B cell (primary cell): Measurements from ENCODE around the gene PDZD2. TPM values are rescaled to one million over a fixed set of nuclear protein-coding genes. Genes with fewer than 3 reads are reported as not detected.
A peak's percentile ranks its signal among the peaks of the same experiment; 100 is the strongest.

Source experiments
- ATAC-seq: fragments of 200-7000 bp; cut with Tn5 transposase; one replicate; pipeline ENCODE4 v1.10.0; 2021; ENCODE audit warnings: low read depth, mild to moderate bottlenecking, moderate number of reproducible peaks, moderate library complexity
- CTCF ChIA-PET: fragments of 350-600 bp; sonication (Branson Sonifier 250); formaldehyde crosslinking; loops from one replicate; lab custom pipeline; 2021; ENCODE audit warnings: antibody characterized with exemption, inconsistent platforms; lab: Charles Lee
- POLR2A ChIA-PET: fragments of 350-600 bp; sonication (Branson Sonifier 250); formaldehyde crosslinking; loops from one replicate; lab custom pipeline; 2021; ENCODE audit warnings: antibody characterized with exemption; lab: Charles Lee
- DNase-seq: peaks from one replicate; pipeline ENCODE4 v3.0.0; 2013
- H2AFZ ChIP-seq: 2 replicates; pipeline ENCODE4 v1.6.1; 2012; ENCODE audit warnings: mild to moderate bottlenecking, low read depth, low read length; ENCODE audit not compliant: insufficient read depth, poor library complexity, severe bottlenecking
- H3K27ac ChIP-seq, 2 donors: 1 replicate in 1 of 2; 2 replicates in 1 of 2; pipeline ENCODE4 v1.5.1; 2012 to 2013; ENCODE audit warnings: low read length in 2 of 2, mild to moderate bottlenecking in 2 of 2, moderate library complexity in 1 of 2
- H3K27me3 ChIP-seq, 4 experiments: fragments of 200-600 bp in 1 of 4; sonication (generic) in 1 of 4; replicated peaks in 1 of 4; 1 replicate in 2 of 4; 2 replicates in 2 of 4; pipeline versions ENCODE4 v1.6.1 to v1.7.0; 2013 to 2016; ENCODE audit warnings: low read length in 3 of 4, mild to moderate bottlenecking in 2 of 4, mixed read lengths in 1 of 4, moderate library complexity in 1 of 4; ENCODE audit not compliant: insufficient read depth in 4 of 4, control insufficient read depth in 3 of 4; ENCODE audit errors: control extremely low read depth in 1 of 4
- H3K36me3 ChIP-seq, 2 experiments: replicated peaks in 1 of 2; 1 replicate in 1 of 2; 2 replicates in 1 of 2; pipeline versions ENCODE4 v1.6.1 to v1.7.1; 2013; ENCODE audit warnings: low read length in 1 of 2; ENCODE audit not compliant: insufficient read depth in 2 of 2, control insufficient read depth in 1 of 2; ENCODE audit errors: control extremely low read depth in 1 of 2, extremely low read depth in 1 of 2
- H3K4me1 ChIP-seq, 2 donors: fragments of 200-600 bp in 1 of 2; sonication (generic) in 1 of 2; 1 replicate in 1 of 2; 2 replicates in 1 of 2; pipeline versions ENCODE4 v1.5.1 to v1.6.1; 2013 to 2017; ENCODE audit warnings: low read length in 2 of 2; ENCODE audit not compliant: control insufficient read depth in 2 of 2, insufficient read depth in 2 of 2
- H3K4me2 ChIP-seq: replicated peaks from 2 replicates; pipeline ENCODE3; 2012; ENCODE audit warnings: mild to moderate bottlenecking, low read depth, low read length; ENCODE audit not compliant: poor library complexity, severe bottlenecking
- H3K4me3 ChIP-seq, 5 experiments: fragments of 200-600 bp in 1 of 5; sonication (generic) in 1 of 5; 1 replicate in 3 of 5; 2 replicates in 2 of 5; pipeline versions ENCODE4 v1.5.1 to v1.7.0; 2011 to 2016; ENCODE audit warnings: low read length in 4 of 5, mild to moderate bottlenecking in 4 of 5, low read depth in 2 of 5, control low read depth in 1 of 5, moderate library complexity in 1 of 5; ENCODE audit not compliant: insufficient read depth in 1 of 5; ENCODE audit errors: control extremely low read depth in 1 of 5, extremely low read depth in 1 of 5
- H3K79me2 ChIP-seq: fragments of 200-600 bp; sonication (generic); one replicate; pipeline ENCODE4 v1.6.0; 2016; ENCODE audit warnings: low read length; ENCODE audit not compliant: control insufficient read depth, insufficient read depth
- H3K9ac ChIP-seq: fragments of 200-600 bp; sonication (generic); 2 replicates; pipeline ENCODE4 v1.6.1; 2017; ENCODE audit warnings: mild to moderate bottlenecking, low read length, moderate library complexity
- H3K9me3 ChIP-seq, 3 donors: one replicate each; pipeline versions ENCODE4 v1.6.1 to v1.7.1; 2013; ENCODE audit warnings: low read length in 2 of 3; ENCODE audit not compliant: control insufficient read depth in 2 of 3, insufficient read depth in 1 of 3; ENCODE audit errors: control extremely low read depth in 1 of 3
- H4K20me1 ChIP-seq: 2 replicates; pipeline ENCODE4 v1.6.0; 2012; ENCODE audit warnings: mild to moderate bottlenecking, low read length; ENCODE audit not compliant: insufficient read depth, control insufficient read depth, poor library complexity, severe bottlenecking
- H3K27ac Mint-ChIP-seq: one replicate; pipeline ENCODE4 v1.8.0; 2021; ENCODE audit warnings: mixed read lengths
- H3K27me3 Mint-ChIP-seq: one replicate; pipeline ENCODE4 v1.8.0; 2021; ENCODE audit warnings: mixed read lengths
- H3K4me1 Mint-ChIP-seq: one replicate; pipeline ENCODE4 v1.8.0; 2021; ENCODE audit warnings: mixed read lengths
- H3K4me3 Mint-ChIP-seq: one replicate; pipeline ENCODE4 v1.8.0; 2021; ENCODE audit warnings: mixed read lengths
- H3K9me3 Mint-ChIP-seq: one replicate; pipeline ENCODE4 v1.8.0; 2022; ENCODE audit warnings: mixed read lengths; ENCODE audit not compliant: insufficient read depth
- EZH2 ChIP-seq: IDR thresholded peaks from 2 replicates; pipeline ENCODE4 v1.6.1; 2012; ENCODE audit warnings: borderline replicate concordance, low read depth, mild to moderate bottlenecking, moderate library complexity, low read length; ENCODE audit not compliant: insufficient read depth, poor library complexity, severe bottlenecking
- WGBS: methylation state at CpG from one replicate; pipeline ENCODE4 v1.1.5; 2013; ENCODE audit warnings: missing lambda C conversion rate; ENCODE audit not compliant: insufficient coverage; 5-methylcytosine and 5-hydroxymethylcytosine counted together
- intact Hi-C: fragments of 100-400 bp; cut with micrococcal nuclease; formaldehyde crosslinking; loops from one replicate; pipeline ENCODE4 v1.10.0; 2022
- polyA plus RNA-seq: library from polyadenylated mRNA; depleted of rRNA; stranded (reverse); fragments of >200 nt; gene quantifications from 2 replicates; pipeline ENCODE4 v1.2.3, GENCODE V29; 2012
- total RNA-seq, 2 donors: library from RNA; stranded (reverse); fragments of 120-200 nt in 1 of 2; gene quantifications; 1 replicate in 1 of 2; 2 replicates in 1 of 2; pipeline versions ENCODE4 v1.2.3 to v1.2.4, GENCODE V29; 2013 to 2022
- TF ChIP-seq, protein P1 (sequence below): fragments of 200-600 bp; IDR thresholded peaks from one replicate; pipeline ENCODE4 v1.8.0; 2022; ENCODE audit warnings: antibody characterized with exemption, mild to moderate bottlenecking

The PDZD2 gene
- total and polyA plus RNA-seq, 2 donors (not counting 1 experiment from before 2014, with no cell fraction given): not detected

DNA sequence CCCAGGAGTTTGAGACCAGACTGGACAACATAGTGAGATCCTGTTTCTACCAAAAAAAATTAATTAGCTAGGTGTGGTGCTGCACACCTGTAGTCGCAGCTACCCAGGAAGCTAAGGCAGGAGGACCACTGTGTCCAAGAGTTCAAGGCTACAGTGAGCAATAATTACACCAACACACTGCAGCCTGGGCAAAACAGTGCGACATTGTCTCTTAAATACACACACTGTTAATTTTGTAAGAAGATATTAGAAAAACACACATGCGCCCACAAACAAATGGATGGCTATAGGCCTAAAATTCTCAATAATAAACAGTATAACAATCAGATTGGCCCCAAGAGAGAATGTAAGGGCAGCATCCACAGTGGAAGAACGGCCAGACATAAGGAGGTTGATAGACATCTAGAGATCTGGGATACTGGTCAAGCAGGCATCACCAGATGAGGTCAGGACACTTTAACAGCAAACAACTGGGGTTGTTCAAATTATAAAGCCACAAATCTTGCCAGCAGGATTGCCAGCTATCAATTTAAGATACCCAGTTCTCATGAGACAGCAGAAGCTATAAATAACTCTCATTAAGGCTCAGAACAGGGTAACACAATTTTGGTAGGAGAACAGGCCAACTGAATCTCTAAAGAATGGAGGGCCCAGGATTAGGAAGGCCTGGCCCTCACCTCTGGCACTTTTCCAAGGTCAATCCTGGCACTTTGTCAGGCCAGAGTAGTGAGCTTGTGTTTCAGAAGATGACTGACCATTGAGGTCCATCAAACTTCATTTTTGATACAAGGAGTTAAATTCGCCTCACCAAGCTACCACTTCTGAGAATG is 505.7 kb downstream of the PDZD2 start:
- peaks cover 30% of the 10 kb centered on the region for H3K4me1 Mint-ChIP-seq
- H3K27me3 Mint-ChIP-seq: no peaks in the 10 kb centered on the region
- no peak for ATAC-seq
- WGBS: 100% methylated on average over 1 of the region's 5 CpGs
- intact Hi-C loops: no loop called here
- peaks cover 75% of the 10 kb centered on the region for H3K79me2 ChIP-seq
- no peak overlapping the region for H3K4me3 Mint-ChIP-seq
- no peak overlapping the region for H2AFZ ChIP-seq
- H4K20me1 ChIP-seq: peaks cover 60% of the 10 kb centered on the region
- TF ChIP-seq, protein P1, sequence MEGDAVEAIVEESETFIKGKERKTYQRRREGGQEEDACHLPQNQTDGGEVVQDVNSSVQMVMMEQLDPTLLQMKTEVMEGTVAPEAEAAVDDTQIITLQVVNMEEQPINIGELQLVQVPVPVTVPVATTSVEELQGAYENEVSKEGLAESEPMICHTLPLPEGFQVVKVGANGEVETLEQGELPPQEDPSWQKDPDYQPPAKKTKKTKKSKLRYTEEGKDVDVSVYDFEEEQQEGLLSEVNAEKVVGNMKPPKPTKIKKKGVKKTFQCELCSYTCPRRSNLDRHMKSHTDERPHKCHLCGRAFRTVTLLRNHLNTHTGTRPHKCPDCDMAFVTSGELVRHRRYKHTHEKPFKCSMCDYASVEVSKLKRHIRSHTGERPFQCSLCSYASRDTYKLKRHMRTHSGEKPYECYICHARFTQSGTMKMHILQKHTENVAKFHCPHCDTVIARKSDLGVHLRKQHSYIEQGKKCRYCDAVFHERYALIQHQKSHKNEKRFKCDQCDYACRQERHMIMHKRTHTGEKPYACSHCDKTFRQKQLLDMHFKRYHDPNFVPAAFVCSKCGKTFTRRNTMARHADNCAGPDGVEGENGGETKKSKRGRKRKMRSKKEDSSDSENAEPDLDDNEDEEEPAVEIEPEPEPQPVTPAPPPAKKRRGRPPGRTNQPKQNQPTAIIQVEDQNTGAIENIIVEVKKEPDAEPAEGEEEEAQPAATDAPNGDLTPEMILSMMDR: no peak
- TF ChIP-seq EZH2: no peak
- peaks cover 1 to 10% of the 10 kb centered on the region in 2 experiments for H3K36me3 ChIP-seq
- H3K27ac ChIP-seq: no peak overlapping the region
- no peak overlapping the region for H3K4me2 ChIP-seq
- H3K27ac Mint-ChIP-seq: no peak overlapping the region
- no peak for DNase-seq
- no peak overlapping the region for H3K4me3 ChIP-seq
- no peaks in the 10 kb centered on the region for H3K9me3 Mint-ChIP-seq
- H3K9me3 ChIP-seq: no peaks in the 10 kb centered on the region
- CTCF ChIA-PET: interaction anchor here (0.6 to 1.0 kb wide), 2 partner anchors 9 to 88 kb away, joined by 3 to 4 read pairs; no protein-coding TSS in a partner anchor
- POLR2A ChIA-PET: interaction anchor here (0.5 kb wide), 1 partner anchor 67 kb away, joined by 4 read pairs; no protein-coding TSS in a partner anchor
- H3K9ac ChIP-seq: no peak overlapping the region
- peaks cover 0 to 2% of the 10 kb centered on the region in 2 donors for H3K4me1 ChIP-seq
- no peaks in the 10 kb centered on the region for H3K27me3 ChIP-seq

DNA sequence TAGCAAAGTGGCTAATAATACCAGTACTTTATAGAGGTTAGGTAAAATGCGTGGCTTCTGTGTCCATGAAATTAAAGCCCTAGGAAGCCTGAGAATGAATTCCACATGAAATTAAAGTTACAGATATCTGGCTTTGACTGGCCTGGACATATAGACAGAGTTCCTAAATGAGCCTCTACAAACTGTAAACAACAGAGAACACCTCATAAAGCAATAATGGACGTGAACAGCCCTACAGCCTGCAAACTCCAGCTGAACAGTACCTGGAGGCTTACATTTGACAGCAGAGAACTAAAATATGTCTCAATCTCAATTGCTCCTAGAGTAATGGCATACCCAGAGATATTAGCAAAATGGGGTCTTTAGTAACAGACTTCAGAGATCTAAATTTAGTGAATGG is 506.4 kb downstream of the PDZD2 start:
- no peaks in the 10 kb centered on the region for H3K27me3 ChIP-seq
- H3K79me2 ChIP-seq: peaks cover 76% of the 10 kb centered on the region
- H3K9me3 ChIP-seq: no peaks in the 10 kb centered on the region
- POLR2A ChIA-PET: no interaction called here
- WGBS: 100% methylated on average over 1 of the region's 2 CpGs
- H3K27ac Mint-ChIP-seq: peak overlapping the region; percentile 37
- no peaks in the 10 kb centered on the region for H3K27me3 Mint-ChIP-seq
- H3K4me2 ChIP-seq: no peak overlapping the region
- H3K4me3 ChIP-seq: no peak overlapping the region
- peaks cover 0 to 2% of the 10 kb centered on the region in 2 donors for H3K4me1 ChIP-seq
- H3K36me3 ChIP-seq: peaks cover 1 to 9% of the 10 kb centered on the region in 2 experiments
- CTCF ChIA-PET: no interaction called here
- no peak overlapping the region for H3K9ac ChIP-seq
- no peak overlapping the region for H3K4me3 Mint-ChIP-seq
- no peak overlapping the region for H3K27ac ChIP-seq
- no peak overlapping the region for H2AFZ ChIP-seq
- intact Hi-C loops: no loop called here
- no peak for DNase-seq
- no peak for ATAC-seq
- H3K4me1 Mint-ChIP-seq: peaks cover 30% of the 10 kb centered on the region
- no peaks in the 10 kb centered on the region for H3K9me3 Mint-ChIP-seq
- TF ChIP-seq, protein P1: no peak
- TF ChIP-seq EZH2: no peak
- H4K20me1 ChIP-seq: peaks cover 64% of the 10 kb centered on the region
